GM18517 (cell line): ENCODE measurements around the gene CCDC102A.
"Not testable (repeated sequence)": the region's sequence is repeated elsewhere in the genome, so short reads cannot be mapped to it uniquely, and the experiment has no call there.

ENCODE experiments used
- ATAC-seq: cut with Tn5 transposase; IDR thresholded peaks from one replicate; pipeline ENCODE4 v1.9.1; 2021; ENCODE audit warnings: mild to moderate bottlenecking, moderate library complexity; ENCODE audit not compliant: unreplicated experiment

CCDC102A gene

GRCh38 chr16:57566436-57566835, 30.1 kb upstream of the CCDC102A start:
- no peak for ATAC-seq

GRCh38 chr16:57565461-57565860, 29.1 kb upstream of the CCDC102A start:
- no peak for ATAC-seq

- ATAC-seq = no peak
These were observed 28.4 kb upstream of the CCDC102A start for GRCh38 chr16:57564571-57565270.

- no peak for ATAC-seq
These were observed 27.4 kb upstream of the CCDC102A start for GRCh38 chr16:57563761-57564160.

GRCh38 chr16:57563487-57563750, 27.0 kb upstream of the CCDC102A start:
- no peak for ATAC-seq

- ATAC-seq = no peak
These were observed 26.5 kb upstream of the CCDC102A start for GRCh38 chr16:57562669-57563486.

GRCh38 chr16:57562066-57562465, 25.7 kb upstream of the CCDC102A start:
- ATAC-seq = no peak

- no peak for ATAC-seq
These were observed 22.9 kb upstream of the CCDC102A start for GRCh38 chr16:57559072-57559790.

- no peak for ATAC-seq
These were observed 20.7 kb upstream of the CCDC102A start for GRCh38 chr16:57556941-57557541.

GRCh38 chr16:57555831-57556230, 19.5 kb upstream of the CCDC102A start:
- no peak for ATAC-seq

GRCh38 chr16:57551057-57551456, 14.7 kb upstream of the CCDC102A start:
- no peak for ATAC-seq

GRCh38 chr16:57549730-57550129, 13.4 kb upstream of the CCDC102A start:
- no peak for ATAC-seq

- ATAC-seq = no peak
These were observed 12.0 kb upstream of the CCDC102A start for GRCh38 chr16:57548408-57548807.

GRCh38 chr16:57547524-57547923, 11.2 kb upstream of the CCDC102A start:
- ATAC-seq = not testable (repeated sequence)

GRCh38 chr16:57544124-57544653, 7.8 kb upstream of the CCDC102A start:
- ATAC-seq = peak; percentile 80

- ATAC-seq = no peak
These were observed 5.5 kb upstream of the CCDC102A start for GRCh38 chr16:57541754-57542435.

- ATAC-seq = no peak
These were observed 4.8 kb upstream of the CCDC102A start for GRCh38 chr16:57540906-57541753.

- ATAC-seq = no peak
These were observed 4.0 kb upstream of the CCDC102A start for GRCh38 chr16:57540387-57540786.

- ATAC-seq = peak; percentile 55
These were observed 2.9 kb upstream of the CCDC102A start for GRCh38 chr16:57539072-57539796.
